ENCODE results near the gene KDM6A.

Gene KDM6A

DNA sequence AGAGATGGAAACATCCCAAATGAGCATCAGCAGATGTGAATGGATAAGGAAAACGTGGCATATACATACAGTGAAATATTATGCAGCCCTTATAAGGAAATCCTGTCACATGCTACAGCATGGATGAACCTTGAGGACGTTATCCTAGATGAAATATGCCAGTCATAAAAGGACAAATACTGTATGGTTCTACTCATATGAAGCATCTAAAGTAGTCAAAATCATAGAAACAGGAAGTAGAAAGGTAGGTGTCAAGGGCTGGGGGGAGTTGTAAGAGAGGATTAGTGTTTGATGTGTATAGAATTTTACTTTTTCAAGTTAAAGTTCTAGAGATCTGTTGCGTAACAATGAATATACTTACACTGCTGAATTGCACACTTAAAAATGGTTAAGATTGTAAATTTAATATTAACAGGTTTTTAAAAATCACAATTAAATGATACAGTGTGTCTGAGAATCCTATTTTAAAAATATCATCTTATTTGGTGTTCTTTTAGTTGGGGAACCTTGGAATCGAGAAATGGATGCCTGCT lies 58.5 kb downstream of the KDM6A start:
- Histone ChIP-seq H3K27ac (ENCODE audit: low read depth, low read length, poor library complexity, severe bottlenecking) (no peak overlapping the region), H3K36me3 (ENCODE audit: insufficient read depth, low read length) (no peaks in the 10 kb centered on the region; the same call in 1 of the 2 replicates), H3K79me2 (ENCODE audit: insufficient read depth, low read length) (peaks cover 90% of the 10 kb centered on the region), H3K9ac (ENCODE audit: low read length) (no peak overlapping the region), H3K9me3 (ENCODE audit: low read length) (no peaks in the 10 kb centered on the region), H4K20me1 (ENCODE audit: insufficient read depth, low read length) (no peaks in the 10 kb centered on the region), H2AFZ (ENCODE audit: low read length) (no peak overlapping the region), H3K4me3 (ENCODE audit: low read depth, low read length, poor library complexity, severe bottlenecking) (no peak overlapping the region), H3K4me2 (ENCODE audit: low read length) (no peak overlapping the region), H3K27me3 (ENCODE audit: insufficient read depth, low read length) (no peaks in the 10 kb centered on the region), H3K4me1 (ENCODE audit: insufficient read depth, low read length, severe bottlenecking) (no peaks in the 10 kb centered on the region), H3K9me2 (ENCODE audit: low read depth, low read length) (no peaks in the 10 kb centered on the region), H3F3A (ENCODE audit: insufficient read depth, low read length) (no peaks in the 10 kb centered on the region)
- TF ChIP-seq EZH2 (IDR thresholded peaks at IDR 0.05; ENCODE audit: borderline replicate concordance, low read length) (no peak), CTCF (IDR thresholded peaks at IDR 0.05; ENCODE audit: low read length) (no peak)

DNA sequence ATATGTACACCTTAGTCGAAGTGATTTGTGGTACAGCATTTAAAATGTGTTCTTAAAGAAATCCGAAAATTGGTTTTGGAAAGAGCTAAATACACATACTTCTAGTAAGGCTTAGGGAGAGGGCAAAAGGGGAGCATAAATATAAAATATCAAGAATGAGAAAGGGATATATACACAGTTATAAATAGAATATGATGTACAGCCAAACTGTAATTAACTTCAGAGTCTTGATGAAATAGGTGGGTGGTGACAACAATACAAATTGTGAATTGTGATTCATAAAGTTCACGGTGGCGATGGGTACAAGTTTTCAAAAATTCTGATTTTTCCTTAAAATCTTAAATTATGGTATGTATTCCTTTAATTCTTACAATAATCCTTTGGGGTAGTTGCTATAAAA lies 62.2 kb downstream of the KDM6A start:
- Histone ChIP-seq H3K4me1 (ENCODE audit: insufficient read depth, low read length, severe bottlenecking) (no peaks in the 10 kb centered on the region), H3K9ac (ENCODE audit: low read length) (no peak overlapping the region), H3K79me2 (ENCODE audit: insufficient read depth, low read length) (peaks cover 81% of the 10 kb centered on the region), H3K9me3 (ENCODE audit: low read length) (no peaks in the 10 kb centered on the region), H3K27me3 (ENCODE audit: insufficient read depth, low read length) (no peaks in the 10 kb centered on the region), H3K36me3 (ENCODE audit: insufficient read depth, low read length) (no peaks in the 10 kb centered on the region; the same call in 1 of the 2 replicates), H3F3A (ENCODE audit: insufficient read depth, low read length) (no peaks in the 10 kb centered on the region), H3K4me2 (ENCODE audit: low read length) (no peak overlapping the region), H2AFZ (ENCODE audit: low read length) (no peak overlapping the region), H3K4me3 (ENCODE audit: low read depth, low read length, poor library complexity, severe bottlenecking) (no peak overlapping the region), H3K27ac (ENCODE audit: low read depth, low read length, poor library complexity, severe bottlenecking) (no peak overlapping the region), H4K20me1 (ENCODE audit: insufficient read depth, low read length) (no peaks in the 10 kb centered on the region), H3K9me2 (ENCODE audit: low read depth, low read length) (no peaks in the 10 kb centered on the region)
- TF ChIP-seq EZH2 (IDR thresholded peaks at IDR 0.05; ENCODE audit: borderline replicate concordance, low read length), result no peak
- TF ChIP-seq CTCF (IDR thresholded peaks at IDR 0.05; ENCODE audit: low read length), result no peak

DNA sequence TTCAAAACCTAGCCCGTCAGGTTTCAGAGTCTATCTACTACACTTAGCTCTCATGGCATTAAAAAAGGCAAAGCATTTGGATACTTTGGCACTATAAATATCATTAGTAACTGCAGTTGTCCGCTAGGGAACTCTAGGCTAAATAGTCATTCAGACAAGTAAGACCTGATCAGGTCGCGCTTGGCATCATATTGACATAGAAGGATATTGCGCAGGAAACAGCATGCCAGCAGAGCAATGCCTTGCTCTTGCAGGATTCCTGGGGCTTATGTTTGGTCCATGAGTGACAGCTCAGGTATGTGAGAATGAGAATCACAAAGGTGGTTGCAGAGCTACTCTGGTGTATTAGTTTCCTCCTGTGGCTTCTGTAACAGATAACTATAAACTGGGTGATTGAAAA lies 62.7 kb downstream of the KDM6A start:
- H3K36me3 ChIP-seq (ENCODE audit: insufficient read depth, low read length), result no peaks in the 10 kb centered on the region; the same call in 1 of the 2 replicates
- H3K4me3 ChIP-seq (ENCODE audit: low read depth, low read length, poor library complexity, severe bottlenecking), result no peak overlapping the region
- H3K4me2 ChIP-seq (ENCODE audit: low read length), result no peak overlapping the region
- H3K79me2 ChIP-seq (ENCODE audit: insufficient read depth, low read length), result peaks cover 81% of the 10 kb centered on the region
- TF ChIP-seq CTCF (IDR thresholded peaks at IDR 0.05; ENCODE audit: low read length) (no peak), EZH2 (IDR thresholded peaks at IDR 0.05; ENCODE audit: borderline replicate concordance, low read length) (no peak)
- no peaks in the 10 kb centered on the region for H3K9me3 ChIP-seq (ENCODE audit: low read length)
- H4K20me1 ChIP-seq (ENCODE audit: insufficient read depth, low read length), result no peaks in the 10 kb centered on the region
- H3K4me1 ChIP-seq (ENCODE audit: insufficient read depth, low read length, severe bottlenecking), result no peaks in the 10 kb centered on the region
- no peak overlapping the region for H2AFZ ChIP-seq (ENCODE audit: low read length)
- no peak overlapping the region for H3K27ac ChIP-seq (ENCODE audit: low read depth, low read length, poor library complexity, severe bottlenecking)
- H3F3A ChIP-seq (ENCODE audit: insufficient read depth, low read length), result no peaks in the 10 kb centered on the region
- no peaks in the 10 kb centered on the region for H3K9me2 ChIP-seq (ENCODE audit: low read depth, low read length)
- H3K27me3 ChIP-seq (ENCODE audit: insufficient read depth, low read length), result no peaks in the 10 kb centered on the region
- no peak overlapping the region for H3K9ac ChIP-seq (ENCODE audit: low read length)
